SU-DHL-6 (cell line): Measurements from ENCODE around the gene CA7.

Source experiments
- H2AFZ ChIP-seq: fragments of 200-600 bp; sonication (generic); 2 replicates; pipeline ENCODE4 v1.6.1; 2014; ENCODE audit warnings: low read depth, mild to moderate bottlenecking, moderate library complexity, mixed read lengths, antibody characterized with exemption, low read length; ENCODE audit not compliant: severe bottlenecking
- H3F3A ChIP-seq: fragments of 200-600 bp; shearing (Covaris generic); 2 replicates; pipeline ENCODE4 v1.6.0; 2016; ENCODE audit warnings: antibody characterized with exemption, mild to moderate bottlenecking; ENCODE audit not compliant: insufficient read depth
- H3K27ac ChIP-seq: fragments of 200-600 bp; sonication (generic); 2 replicates; pipeline ENCODE4 v1.5.1; 2016; ENCODE audit warnings: low read depth, mild to moderate bottlenecking, low read length, moderate library complexity, mixed read lengths
- H3K27me3 ChIP-seq: fragments of 200-600 bp; sonication (generic), shearing (Covaris generic); 2 replicates; pipeline ENCODE4 v1.6.0; 2014; ENCODE audit warnings: mild to moderate bottlenecking, low read length
- H3K36me3 ChIP-seq: fragments of 200-600 bp; sonication (generic); 2 replicates; pipeline ENCODE4 v1.6.1; 2014; ENCODE audit warnings: mild to moderate bottlenecking, low read length, mixed read lengths
- H3K4me2 ChIP-seq: fragments of 300-600, 200-600 bp; shearing (Covaris generic), sonication (generic); 2 replicates; pipeline ENCODE4 v1.6.0; 2014; ENCODE audit warnings: low read length, low read depth, mild to moderate bottlenecking; ENCODE audit not compliant: poor library complexity, severe bottlenecking
- H3K4me3 ChIP-seq: fragments of 200-600 bp; sonication (generic); 2 replicates; pipeline ENCODE4 v1.5.1; 2014; ENCODE audit warnings: antibody characterized with exemption, low read length, mild to moderate bottlenecking, mixed read lengths; ENCODE audit not compliant: insufficient read depth, poor library complexity, severe bottlenecking
- H3K79me2 ChIP-seq: fragments of 200-600 bp; sonication (generic); 2 replicates; pipeline ENCODE4 v1.6.1; 2014; ENCODE audit warnings: mild to moderate bottlenecking, low read length, moderate library complexity; ENCODE audit not compliant: insufficient read depth
- H3K9ac ChIP-seq: fragments of 200-600 bp; sonication (generic); 2 replicates; pipeline ENCODE4 v1.7.0; 2014; ENCODE audit warnings: mild to moderate bottlenecking, low read length
- H3K9me2 ChIP-seq: fragments of 200-600 bp; sonication (generic); replicated peaks from 2 replicates; pipeline ENCODE4 v1.6.1; 2014; ENCODE audit warnings: low read length; ENCODE audit not compliant: insufficient read depth
- H3K9me3 ChIP-seq: fragments of 200-600 bp; sonication (generic); 2 replicates; pipeline ENCODE4 v1.6.1; 2014; ENCODE audit warnings: low read length, mixed read lengths; ENCODE audit not compliant: insufficient read depth
- H4K20me1 ChIP-seq: fragments of 200-600 bp; sonication (generic); 2 replicates; pipeline ENCODE4 v1.6.1; 2014; ENCODE audit warnings: low read depth, mild to moderate bottlenecking, antibody characterized with exemption, low read length, moderate library complexity, mixed read lengths
- CTCF ChIP-seq: fragments of 200-600 bp; sonication (generic); IDR thresholded peaks from one replicate; pipeline ENCODE4 v1.5.1; 2017; ENCODE audit warnings: antibody characterized with exemption, mild to moderate bottlenecking, low read length, moderate library complexity; ENCODE audit not compliant: insufficient read depth, poor library complexity, severe bottlenecking
- EZH2phosphoT487 ChIP-seq: fragments of 200-600 bp; sonication (generic), shearing (Covaris generic); conservative IDR thresholded peaks from 2 replicates; pipeline ENCODE4 v1.6.1; 2018; ENCODE audit warnings: mild to moderate bottlenecking, antibody characterized with exemption, low read length, moderate library complexity, mixed read lengths

Gene CA7

GRCh38 chr16:66856184-66856730 lies 12.0 kb downstream of the CA7 start:
- Histone ChIP-seq H2AFZ (no peak overlapping the region), H3K9ac (no peak overlapping the region), H3K9me3 (no peaks in the 10 kb centered on the region), H3K4me2 (no peak overlapping the region), H4K20me1 (no peaks in the 10 kb centered on the region), H3K79me2 (no peaks in the 10 kb centered on the region), H3F3A (no peaks in the 10 kb centered on the region), H3K27ac (no peak overlapping the region), H3K36me3 (no peaks in the 10 kb centered on the region), H3K27me3 (no peaks in the 10 kb centered on the region), H3K4me3 (no peak overlapping the region), H3K9me2 (no peaks in the 10 kb centered on the region)
- TF ChIP-seq CTCF (no peak), EZH2phosphoT487 (no peak)

- H3K9ac ChIP-seq, result no peak overlapping the region
- H3K36me3 ChIP-seq, result no peaks in the 10 kb centered on the region
- H3F3A ChIP-seq, result no peaks in the 10 kb centered on the region
- TF ChIP-seq EZH2phosphoT487 (no peak), CTCF (no peak)
- H3K27ac ChIP-seq, result no peak overlapping the region
- no peak overlapping the region for H3K4me2 ChIP-seq
- H4K20me1 ChIP-seq, result no peaks in the 10 kb centered on the region
- no peak overlapping the region for H2AFZ ChIP-seq
- H3K9me3 ChIP-seq, result no peaks in the 10 kb centered on the region
- no peaks in the 10 kb centered on the region for H3K27me3 ChIP-seq
- H3K4me3 ChIP-seq, result no peak overlapping the region
- no peaks in the 10 kb centered on the region for H3K9me2 ChIP-seq
- no peaks in the 10 kb centered on the region for H3K79me2 ChIP-seq
Observed at GRCh38 chr16:66856801-66857200, 12.6 kb downstream of the CA7 start.

GRCh38 chr16:66857437-66857836 lies 13.2 kb downstream of the CA7 start:
- Histone ChIP-seq H3K27me3 (no peaks in the 10 kb centered on the region), H3K9me3 (no peaks in the 10 kb centered on the region), H3K9ac (no peak overlapping the region), H3K4me2 (no peak overlapping the region), H3F3A (no peaks in the 10 kb centered on the region), H2AFZ (no peak overlapping the region), H3K4me3 (no peak overlapping the region), H4K20me1 (no peaks in the 10 kb centered on the region), H3K27ac (no peak overlapping the region), H3K9me2 (no peaks in the 10 kb centered on the region), H3K36me3 (no peaks in the 10 kb centered on the region), H3K79me2 (no peaks in the 10 kb centered on the region)
- TF ChIP-seq CTCF (no peak), EZH2phosphoT487 (no peak)
